H9 (cell line): ENCODE measurements around the gene GOLT1A. TPM values are rescaled to one million over a fixed set of nuclear protein-coding genes. Genes with fewer than 3 reads are reported as not detected.

Experiments
- DNase-seq: peaks from one replicate; pipeline ENCODE4 v3.0.0-alpha.2; 2017
- H2AFZ ChIP-seq: one replicate; pipeline ENCODE4 v1.6.1; 2013; ENCODE audit warnings: mild to moderate bottlenecking, low read length, control low read depth, moderate library complexity
- H2AK5ac ChIP-seq: 2 replicates; pipeline ENCODE4 v1.6.1; 2013; ENCODE audit warnings: low read length, control low read depth, mixed read lengths; ENCODE audit not compliant: insufficient read length
- H2BK120ac ChIP-seq: one replicate; pipeline ENCODE4 v1.6.1; 2013; ENCODE audit warnings: low read depth, mild to moderate bottlenecking, low read length, control low read depth, inconsistent platforms; ENCODE audit not compliant: poor library complexity, severe bottlenecking
- H2BK12ac ChIP-seq: 2 replicates; pipeline ENCODE4 v1.6.1; 2013; ENCODE audit warnings: low read length, control low read depth, mixed read lengths, low read depth; ENCODE audit not compliant: insufficient read length
- H2BK15ac ChIP-seq: 2 replicates; pipeline ENCODE4 v1.6.1; 2013; ENCODE audit warnings: low read depth, low read length, control low read depth
- H2BK20ac ChIP-seq: one replicate; pipeline ENCODE4 v1.6.1; 2013; ENCODE audit warnings: low read depth, mild to moderate bottlenecking, low read length, control low read depth, inconsistent platforms; ENCODE audit not compliant: poor library complexity, severe bottlenecking
- H2BK5ac ChIP-seq: 2 replicates; pipeline ENCODE4 v1.6.1; 2013; ENCODE audit warnings: low read length, control low read depth, mixed read lengths; ENCODE audit not compliant: insufficient read length
- H3K14ac ChIP-seq: 2 replicates; pipeline ENCODE4 v1.6.1; 2013; ENCODE audit warnings: low read length, control low read depth; ENCODE audit not compliant: insufficient read depth
- H3K18ac ChIP-seq: 2 replicates; pipeline ENCODE4 v1.6.1; 2013; ENCODE audit warnings: low read depth, mild to moderate bottlenecking, mixed read lengths, low read length, control low read depth; ENCODE audit not compliant: insufficient read length
- H3K23ac ChIP-seq: 2 replicates; pipeline ENCODE4 v1.6.1; 2013; ENCODE audit warnings: low read length, control low read depth, mixed read lengths, low read depth; ENCODE audit not compliant: insufficient read length
- H3K23me2 ChIP-seq: 2 replicates; pipeline ENCODE4 v1.6.1; 2013; ENCODE audit warnings: low read depth, mild to moderate bottlenecking, mixed read lengths, low read length, control low read depth; ENCODE audit not compliant: insufficient read length, poor library complexity, severe bottlenecking
- H3K27ac ChIP-seq: 2 replicates; pipeline ENCODE4 v1.5.1; 2013; ENCODE audit warnings: low read length, control low read depth, mixed read lengths, low read depth; ENCODE audit not compliant: insufficient read length
- H3K27me3 ChIP-seq: 2 replicates; pipeline ENCODE4 v1.6.1; 2013; ENCODE audit warnings: low read length, control low read depth, inconsistent platforms; ENCODE audit not compliant: insufficient read depth
- H3K4ac ChIP-seq: 2 replicates; pipeline ENCODE4 v1.6.1; 2013; ENCODE audit warnings: low read depth, mild to moderate bottlenecking, control low read depth, inconsistent platforms, low read length, moderate library complexity
- H3K4me1 ChIP-seq: 2 replicates; pipeline ENCODE4 v1.6.1; 2013; ENCODE audit warnings: low read length, control low read depth, inconsistent platforms; ENCODE audit not compliant: insufficient read depth
- H3K4me2 ChIP-seq: 2 replicates; pipeline ENCODE4 v1.6.1; 2013; ENCODE audit warnings: low read length, control low read depth, mixed read lengths; ENCODE audit not compliant: insufficient read length, insufficient read depth
- H3K56ac ChIP-seq: 2 replicates; pipeline ENCODE4 v1.6.1; 2013; ENCODE audit warnings: low read depth, mild to moderate bottlenecking, mixed read lengths, low read length, control low read depth; ENCODE audit not compliant: insufficient read length
- H3K79me1 ChIP-seq: 2 replicates; pipeline ENCODE4 v1.6.1; 2013; ENCODE audit warnings: low read depth, mild to moderate bottlenecking, moderate library complexity, low read length, control low read depth, inconsistent platforms; ENCODE audit not compliant: insufficient read depth, poor library complexity, severe bottlenecking
- H3K79me2 ChIP-seq: 2 replicates; pipeline ENCODE4 v1.6.1; 2013; ENCODE audit warnings: low read length, control low read depth, inconsistent platforms; ENCODE audit not compliant: insufficient read depth
- H3K9ac ChIP-seq: 2 replicates; pipeline ENCODE4 v1.6.1; 2013; ENCODE audit warnings: low read length, control low read depth, mixed read lengths; ENCODE audit not compliant: insufficient read length; ENCODE audit errors: extremely low read depth
- H3K9me3 ChIP-seq: one replicate; pipeline ENCODE4 v1.6.1; 2013; ENCODE audit warnings: low read depth, low read length, inconsistent platforms; ENCODE audit not compliant: control insufficient read depth
- H3T11ph ChIP-seq: one replicate; pipeline ENCODE4 v1.6.1; 2013; ENCODE audit warnings: mild to moderate bottlenecking, low read length, control low read depth, inconsistent platforms
- H4K20me1 ChIP-seq: one replicate; pipeline ENCODE4 v1.6.1; 2013; ENCODE audit not compliant: control insufficient read depth, insufficient read length, insufficient read depth
- H4K5ac ChIP-seq: 2 replicates; pipeline ENCODE4 v1.6.1; 2013; ENCODE audit warnings: low read depth, mild to moderate bottlenecking, mixed read lengths, low read length, control low read depth; ENCODE audit not compliant: insufficient read length
- H4K8ac ChIP-seq: replicated peaks from 2 replicates; pipeline ENCODE4 v1.6.1; 2013; ENCODE audit warnings: low read length, control low read depth, mixed read lengths, low read depth; ENCODE audit not compliant: insufficient read length
- H4K91ac ChIP-seq: 2 replicates; pipeline ENCODE4 v1.6.1; 2013; ENCODE audit warnings: low read depth, mild to moderate bottlenecking, moderate library complexity, mixed read lengths, low read length, control low read depth; ENCODE audit not compliant: insufficient read length
- H3K27ac Mint-ChIP-seq, 3 experiments: 2 replicates in 2 of 3; 3 replicates in 1 of 3; pipeline ENCODE4 v1.8.0; 2020 to 2021; ENCODE audit warnings: mixed read lengths in 3 of 3, mild to moderate bottlenecking in 1 of 3, moderate library complexity in 1 of 3
- H3K27me3 Mint-ChIP-seq: 2 replicates; pipeline ENCODE4 v1.8.0; 2021; ENCODE audit warnings: low read depth, mild to moderate bottlenecking, moderate library complexity, mixed read lengths
- H3K36me3 Mint-ChIP-seq, 3 experiments: 2 replicates in 2 of 3; 3 replicates in 1 of 3; pipeline ENCODE4 v1.8.0; 2020 to 2021; ENCODE audit warnings: low read depth in 3 of 3, mixed read lengths in 3 of 3; ENCODE audit not compliant: insufficient read depth in 1 of 3
- H3K4me1 Mint-ChIP-seq, 2 experiments: 2 replicates each; pipeline ENCODE4 v1.8.0; 2020; ENCODE audit warnings: mixed read lengths in 2 of 2
- H3K4me3 Mint-ChIP-seq, 2 experiments: 2 replicates in 1 of 2; 3 replicates in 1 of 2; pipeline ENCODE4 v1.8.0; 2020 to 2021; ENCODE audit warnings: mild to moderate bottlenecking in 2 of 2, mixed read lengths in 2 of 2, moderate library complexity in 1 of 2
- H3K9me3 Mint-ChIP-seq, 2 experiments: 2 replicates in 1 of 2; 3 replicates in 1 of 2; pipeline ENCODE4 v1.8.0; 2020; ENCODE audit warnings: mild to moderate bottlenecking in 2 of 2, mixed read lengths in 2 of 2, moderate library complexity in 1 of 2
- WGBS: extraction: QIAGEN DNeasy Blood & Tissue Kit; methylation state at CpG from one replicate; pipeline ENCODE4 v1.1.7; 2013; ENCODE audit warnings: missing lambda C conversion rate, low lambda C conversion rate, mixed read lengths; ENCODE audit not compliant: insufficient read length; ENCODE audit errors: extremely low coverage; 5-methylcytosine and 5-hydroxymethylcytosine counted together
- total RNA-seq: library from RNA; stranded (reverse); gene quantifications from 2 replicates; pipeline ENCODE4 v1.2.1, GENCODE V29; 2021
- TF ChIP-seq, protein P1 (sequence below): fragments of 200-600 bp; sonication (generic); conservative IDR thresholded peaks from 3 replicates; pipeline ENCODE4 v1.8.0; 2021; ENCODE audit warnings: antibody characterized with exemption, mild to moderate bottlenecking

The GOLT1A gene
- total RNA-seq, 1 experiment from 2014 or later: 4.2 TPM

DNA sequence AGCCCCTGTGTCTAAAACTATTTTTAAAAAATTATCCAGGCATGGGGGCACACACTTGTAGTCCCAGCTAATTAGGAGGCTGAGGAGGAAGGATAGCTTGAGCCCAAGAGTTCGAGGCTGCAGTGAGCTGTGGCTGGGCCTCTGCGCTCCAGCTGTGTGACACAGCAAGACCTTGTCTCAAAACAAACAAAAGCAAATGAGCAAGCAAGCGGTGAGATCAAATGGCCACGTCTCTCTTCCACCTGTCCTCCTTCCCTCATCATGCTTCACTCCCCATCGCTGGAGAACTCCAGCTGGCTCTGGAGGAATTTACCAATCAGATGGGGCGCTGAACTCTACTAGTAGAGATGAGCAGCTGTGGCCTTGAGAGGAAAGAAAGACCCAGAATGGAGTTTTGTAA, 33.7 kb downstream of the GOLT1A start:
- Mint-ChIP-seq H3K9me3 (peaks cover 4 to 19% of the 10 kb centered on the region in 2 experiments; a peak in 3 of 5 replicates), H3K27me3 (peaks cover 39% of the 10 kb centered on the region), H3K4me3 (no peak overlapping the region), H3K27ac (no peak overlapping the region), H3K36me3 (peaks cover 0 to 4% (median 0%) of the 10 kb centered on the region in 3 experiments; a peak in 1 of 7 replicates), H3K4me1 (no peaks in the 10 kb centered on the region)
- Histone ChIP-seq H3K27ac (no peak overlapping the region), H3K4me1 (no peaks in the 10 kb centered on the region), H3T11ph (no peak overlapping the region), H3K4ac (no peak overlapping the region), H2BK12ac (no peak overlapping the region), H4K91ac (no peak overlapping the region), H3K4me2 (no peak overlapping the region), H2BK5ac (no peak overlapping the region), H2AFZ (no peak overlapping the region), H2BK120ac (no peak overlapping the region), H3K79me2 (no peaks in the 10 kb centered on the region), H3K9ac (no peak overlapping the region), H3K9me3 (no peaks in the 10 kb centered on the region), H3K14ac (no peak overlapping the region), H3K18ac (no peak overlapping the region), H3K23ac (no peak overlapping the region), H3K27me3 (no peaks in the 10 kb centered on the region), H3K79me1 (no peaks in the 10 kb centered on the region), H4K5ac (no peak overlapping the region), H3K23me2 (no peaks in the 10 kb centered on the region), H4K20me1 (no peaks in the 10 kb centered on the region), H2BK20ac (no peak overlapping the region), H4K8ac (no peak overlapping the region), H3K56ac (no peak overlapping the region), H2AK5ac (no peak overlapping the region), H2BK15ac (no peak overlapping the region)
- DNase-seq: no peak
- WGBS: no CpG with 5 or more reads among the region's 6 CpGs
- TF ChIP-seq, protein P1, sequence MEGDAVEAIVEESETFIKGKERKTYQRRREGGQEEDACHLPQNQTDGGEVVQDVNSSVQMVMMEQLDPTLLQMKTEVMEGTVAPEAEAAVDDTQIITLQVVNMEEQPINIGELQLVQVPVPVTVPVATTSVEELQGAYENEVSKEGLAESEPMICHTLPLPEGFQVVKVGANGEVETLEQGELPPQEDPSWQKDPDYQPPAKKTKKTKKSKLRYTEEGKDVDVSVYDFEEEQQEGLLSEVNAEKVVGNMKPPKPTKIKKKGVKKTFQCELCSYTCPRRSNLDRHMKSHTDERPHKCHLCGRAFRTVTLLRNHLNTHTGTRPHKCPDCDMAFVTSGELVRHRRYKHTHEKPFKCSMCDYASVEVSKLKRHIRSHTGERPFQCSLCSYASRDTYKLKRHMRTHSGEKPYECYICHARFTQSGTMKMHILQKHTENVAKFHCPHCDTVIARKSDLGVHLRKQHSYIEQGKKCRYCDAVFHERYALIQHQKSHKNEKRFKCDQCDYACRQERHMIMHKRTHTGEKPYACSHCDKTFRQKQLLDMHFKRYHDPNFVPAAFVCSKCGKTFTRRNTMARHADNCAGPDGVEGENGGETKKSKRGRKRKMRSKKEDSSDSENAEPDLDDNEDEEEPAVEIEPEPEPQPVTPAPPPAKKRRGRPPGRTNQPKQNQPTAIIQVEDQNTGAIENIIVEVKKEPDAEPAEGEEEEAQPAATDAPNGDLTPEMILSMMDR: no peak
